ENCODE measurements around the gene GALNT10. TPM values are rescaled to one million over a fixed set of nuclear protein-coding genes. Genes with fewer than 3 reads are reported as not detected.

The GALNT10 gene
- total RNA-seq, 1 experiment from 2014 or later, result 23.4 TPM

DNA sequence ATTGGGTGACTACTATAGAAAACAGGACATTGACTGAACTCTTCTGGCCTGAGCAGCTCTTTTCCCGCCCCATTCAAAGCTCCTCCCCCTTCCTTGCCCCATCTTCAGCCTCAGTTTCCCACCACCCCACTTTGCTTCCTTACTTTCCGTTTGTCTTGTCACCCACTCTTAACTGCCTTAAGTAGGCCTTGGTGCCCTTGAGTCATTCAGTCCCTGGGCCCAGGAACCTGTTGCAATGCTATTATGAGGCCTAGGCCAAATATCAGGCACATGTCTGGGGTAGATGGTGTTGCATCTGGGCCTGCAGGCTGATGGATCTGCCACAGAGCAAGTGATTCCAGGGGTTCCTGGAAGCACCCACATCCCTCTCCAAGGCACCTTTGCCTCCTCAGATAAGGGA is 17.7 kb upstream of the GALNT10 start:
- POLR2A ChIA-PET, result no interaction called here
- no peaks in the 10 kb centered on the region for H3K36me3 Mint-ChIP-seq (ENCODE audit: insufficient read depth, unreplicated experiment)
- no TSS peak for BruUV-seq (replicated peaks)
- intact Hi-C loops (cut with micrococcal nuclease; ENCODE audit: unreplicated experiment), result no loop called here
- no peaks in the 10 kb centered on the region for H3K4me1 ChIP-seq
- TF ChIP-seq, protein P1, sequence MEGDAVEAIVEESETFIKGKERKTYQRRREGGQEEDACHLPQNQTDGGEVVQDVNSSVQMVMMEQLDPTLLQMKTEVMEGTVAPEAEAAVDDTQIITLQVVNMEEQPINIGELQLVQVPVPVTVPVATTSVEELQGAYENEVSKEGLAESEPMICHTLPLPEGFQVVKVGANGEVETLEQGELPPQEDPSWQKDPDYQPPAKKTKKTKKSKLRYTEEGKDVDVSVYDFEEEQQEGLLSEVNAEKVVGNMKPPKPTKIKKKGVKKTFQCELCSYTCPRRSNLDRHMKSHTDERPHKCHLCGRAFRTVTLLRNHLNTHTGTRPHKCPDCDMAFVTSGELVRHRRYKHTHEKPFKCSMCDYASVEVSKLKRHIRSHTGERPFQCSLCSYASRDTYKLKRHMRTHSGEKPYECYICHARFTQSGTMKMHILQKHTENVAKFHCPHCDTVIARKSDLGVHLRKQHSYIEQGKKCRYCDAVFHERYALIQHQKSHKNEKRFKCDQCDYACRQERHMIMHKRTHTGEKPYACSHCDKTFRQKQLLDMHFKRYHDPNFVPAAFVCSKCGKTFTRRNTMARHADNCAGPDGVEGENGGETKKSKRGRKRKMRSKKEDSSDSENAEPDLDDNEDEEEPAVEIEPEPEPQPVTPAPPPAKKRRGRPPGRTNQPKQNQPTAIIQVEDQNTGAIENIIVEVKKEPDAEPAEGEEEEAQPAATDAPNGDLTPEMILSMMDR (IDR thresholded peaks at IDR 0.05; ENCODE audit: insufficient read depth in 1 of 2, low read depth in 1 of 2, low read length in 1 of 2, severe bottlenecking in 1 of 2, unreplicated experiment in 1 of 2), result no peak
- CTCF ChIA-PET, result no interaction called here
- no peaks in the 10 kb centered on the region for H3K4me1 Mint-ChIP-seq (ENCODE audit: low read depth, unreplicated experiment)
- no peaks in the 10 kb centered on the region for H3K27me3 ChIP-seq (replicated peaks; ENCODE audit: control insufficient read depth, insufficient read depth, low read length)
- H3K4me3 ChIP-seq (ENCODE audit: low read depth, low read length), result no peak overlapping the region
- H3K4me3 Mint-ChIP-seq (ENCODE audit: unreplicated experiment), result no peak overlapping the region
- peaks cover 5% of the 10 kb centered on the region for H3K27me3 Mint-ChIP-seq (ENCODE audit: insufficient read depth, unreplicated experiment)
- no peak overlapping the region for H3K27ac Mint-ChIP-seq (ENCODE audit: unreplicated experiment)
- no peaks in the 10 kb centered on the region for H3K9me3 ChIP-seq
- no peaks in the 10 kb centered on the region for H3K36me3 ChIP-seq (ENCODE audit: control insufficient read depth, insufficient read depth, low read length)
- H3K9me3 Mint-ChIP-seq (ENCODE audit: unreplicated experiment), result no peaks in the 10 kb centered on the region
- no peak for DNase-seq

GRCh38 chr5:154174091-154174490 is 16.4 kb upstream of the GALNT10 start:
- Histone ChIP-seq H3K4me1 (no peaks in the 10 kb centered on the region), H3K36me3 (ENCODE audit: control insufficient read depth, insufficient read depth, low read length) (no peaks in the 10 kb centered on the region), H3K4me3 (ENCODE audit: low read depth, low read length) (no peak overlapping the region), H3K9me3 (no peaks in the 10 kb centered on the region), H3K27me3 (replicated peaks; ENCODE audit: control insufficient read depth, insufficient read depth, low read length) (no peaks in the 10 kb centered on the region)
- peaks cover 9% of the 10 kb centered on the region for H3K27me3 Mint-ChIP-seq (ENCODE audit: insufficient read depth, unreplicated experiment)
- TF ChIP-seq, protein P1 (IDR thresholded peaks at IDR 0.05; ENCODE audit: insufficient read depth in 1 of 2, low read depth in 1 of 2, low read length in 1 of 2, severe bottlenecking in 1 of 2, unreplicated experiment in 1 of 2), result no peak
- H3K9me3 Mint-ChIP-seq (ENCODE audit: unreplicated experiment), result no peaks in the 10 kb centered on the region
- H3K36me3 Mint-ChIP-seq (ENCODE audit: insufficient read depth, unreplicated experiment), result no peaks in the 10 kb centered on the region
- ChIA-PET CTCF (interaction anchor here (1.1 kb wide), 1 partner anchor 23 kb away, joined by 3 read pairs; no protein-coding TSS in a partner anchor), POLR2A (no interaction called here)
- no TSS peak for BruUV-seq (replicated peaks)
- H3K27ac Mint-ChIP-seq (ENCODE audit: unreplicated experiment), result no peak overlapping the region
- intact Hi-C loops (cut with micrococcal nuclease; ENCODE audit: unreplicated experiment), result no loop called here
- no peak for DNase-seq
- H3K4me1 Mint-ChIP-seq (ENCODE audit: low read depth, unreplicated experiment), result no peaks in the 10 kb centered on the region
- no peak overlapping the region for H3K4me3 Mint-ChIP-seq (ENCODE audit: unreplicated experiment)

DNA sequence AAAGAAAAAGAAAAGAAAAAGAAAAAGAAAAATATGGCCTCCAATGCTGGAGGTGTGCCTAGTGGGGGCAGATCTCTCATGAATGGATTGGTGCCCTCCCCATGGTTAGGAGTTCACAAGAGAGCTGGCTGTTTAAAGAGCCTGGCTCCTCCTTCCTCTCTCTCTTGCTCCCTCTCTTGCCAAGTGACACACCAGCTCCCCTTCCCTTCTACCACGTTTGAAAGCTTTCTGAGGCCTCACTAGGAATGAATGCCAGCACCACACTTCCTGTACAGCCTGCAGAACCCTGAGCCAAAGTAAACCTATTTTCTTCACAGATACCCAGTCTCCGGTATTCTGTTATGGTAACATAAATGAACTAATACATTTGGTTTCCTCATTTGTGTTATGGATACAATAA is 14.4 kb upstream of the GALNT10 start:
- Mint-ChIP-seq H3K36me3 (ENCODE audit: insufficient read depth, unreplicated experiment) (no peaks in the 10 kb centered on the region), H3K27me3 (ENCODE audit: insufficient read depth, unreplicated experiment) (peaks cover 9% of the 10 kb centered on the region), H3K4me1 (ENCODE audit: low read depth, unreplicated experiment) (no peaks in the 10 kb centered on the region), H3K9me3 (ENCODE audit: unreplicated experiment) (no peaks in the 10 kb centered on the region), H3K4me3 (ENCODE audit: unreplicated experiment) (no peak overlapping the region), H3K27ac (ENCODE audit: unreplicated experiment) (no peak overlapping the region)
- BruUV-seq (replicated peaks), result no TSS peak
- Histone ChIP-seq H3K27me3 (replicated peaks; ENCODE audit: control insufficient read depth, insufficient read depth, low read length) (no peaks in the 10 kb centered on the region), H3K9me3 (no peaks in the 10 kb centered on the region), H3K36me3 (ENCODE audit: control insufficient read depth, insufficient read depth, low read length) (no peaks in the 10 kb centered on the region), H3K4me3 (ENCODE audit: low read depth, low read length) (no peak overlapping the region), H3K4me1 (no peaks in the 10 kb centered on the region)
- TF ChIP-seq, protein P1 (IDR thresholded peaks at IDR 0.05; ENCODE audit: insufficient read depth in 1 of 2, low read depth in 1 of 2, low read length in 1 of 2, severe bottlenecking in 1 of 2, unreplicated experiment in 1 of 2), result no peak
- intact Hi-C loops (cut with micrococcal nuclease; ENCODE audit: unreplicated experiment), result no loop called here
- CTCF ChIA-PET, result interaction anchor here (0.6 kb wide), 1 partner anchor 14 kb away, joined by 3 read pairs; no protein-coding TSS in a partner anchor
- DNase-seq, result no peak
- POLR2A ChIA-PET, result no interaction called here
